Uterus (tissue), 2 donors: ENCODE data around the gene UBE2U.

Experiments
- POLR2A ChIP-seq, 2 donors: fragments of 450-650 bp; IDR thresholded peaks; one replicate each; pipeline ENCODE4 v1.6.1; 2016; ENCODE audit warnings: antibody characterized with exemption in 2 of 2, mild to moderate bottlenecking in 1 of 2, moderate library complexity in 1 of 2
- TF ChIP-seq, protein P1 (sequence below), 4 experiments: fragments of 200-600 bp in 2 of 4; fragments of 450-650 bp in 2 of 4; sonication (generic) in 2 of 4; IDR thresholded peaks; one replicate each; pipeline ENCODE4 v1.5.1; 2016 to 2019; ENCODE audit warnings: antibody characterized with exemption in 4 of 4, mild to moderate bottlenecking in 2 of 4, moderate library complexity in 1 of 4

DNA sequence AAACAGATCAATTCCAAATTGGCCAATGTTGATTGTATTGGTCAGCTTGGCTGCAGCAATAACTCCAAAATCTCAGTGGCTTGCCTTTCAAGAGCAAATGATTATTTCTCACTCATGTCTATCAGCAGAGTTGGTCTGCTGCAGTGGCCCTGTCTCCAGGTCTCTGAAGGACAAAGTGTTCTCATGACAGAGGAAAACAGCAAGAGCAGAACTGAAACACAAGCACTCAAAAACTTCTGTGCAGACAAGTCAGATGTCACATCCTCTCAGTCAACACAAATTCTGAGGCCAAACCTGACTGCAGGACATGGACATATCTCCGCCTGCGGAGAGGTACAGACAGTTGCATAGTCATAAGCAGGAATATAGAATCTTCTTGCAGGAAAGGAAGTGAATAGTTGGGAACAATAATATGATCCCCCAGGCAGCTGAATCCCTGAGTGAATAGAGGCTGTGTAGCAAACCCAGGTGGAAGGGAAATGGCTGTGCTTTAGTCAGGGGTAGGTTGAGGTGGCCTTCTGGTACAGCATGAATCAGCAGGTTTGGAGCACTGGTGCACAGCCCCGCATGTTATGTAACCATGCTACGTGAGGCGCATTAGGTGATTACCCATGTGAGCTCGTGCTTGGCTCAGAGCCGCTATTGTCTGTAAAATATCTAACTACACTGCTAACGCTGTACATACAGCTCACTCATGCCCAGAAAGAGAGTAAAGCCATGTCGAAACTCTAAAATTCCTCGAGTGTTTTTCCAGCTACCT lies 17.1 kb upstream of the UBE2U start:
- TF ChIP-seq, protein P1, sequence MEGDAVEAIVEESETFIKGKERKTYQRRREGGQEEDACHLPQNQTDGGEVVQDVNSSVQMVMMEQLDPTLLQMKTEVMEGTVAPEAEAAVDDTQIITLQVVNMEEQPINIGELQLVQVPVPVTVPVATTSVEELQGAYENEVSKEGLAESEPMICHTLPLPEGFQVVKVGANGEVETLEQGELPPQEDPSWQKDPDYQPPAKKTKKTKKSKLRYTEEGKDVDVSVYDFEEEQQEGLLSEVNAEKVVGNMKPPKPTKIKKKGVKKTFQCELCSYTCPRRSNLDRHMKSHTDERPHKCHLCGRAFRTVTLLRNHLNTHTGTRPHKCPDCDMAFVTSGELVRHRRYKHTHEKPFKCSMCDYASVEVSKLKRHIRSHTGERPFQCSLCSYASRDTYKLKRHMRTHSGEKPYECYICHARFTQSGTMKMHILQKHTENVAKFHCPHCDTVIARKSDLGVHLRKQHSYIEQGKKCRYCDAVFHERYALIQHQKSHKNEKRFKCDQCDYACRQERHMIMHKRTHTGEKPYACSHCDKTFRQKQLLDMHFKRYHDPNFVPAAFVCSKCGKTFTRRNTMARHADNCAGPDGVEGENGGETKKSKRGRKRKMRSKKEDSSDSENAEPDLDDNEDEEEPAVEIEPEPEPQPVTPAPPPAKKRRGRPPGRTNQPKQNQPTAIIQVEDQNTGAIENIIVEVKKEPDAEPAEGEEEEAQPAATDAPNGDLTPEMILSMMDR (IDR thresholded peaks at IDR 0.05) = no peak
- no peak for TF ChIP-seq POLR2A (IDR thresholded peaks at IDR 0.05)
